A549 (cell line): ENCODE measurements around the gene UNC13C. TPM values are rescaled to one million over a fixed set of nuclear protein-coding genes. Genes with fewer than 3 reads are reported as not detected.

Experiments
- ATAC-seq, 2 experiments: fragments of 200-7000 bp in 1 of 2; fragments of >200 bp in 1 of 2; cut with Nextera tagmentation in 1 of 2; cut with Tn5 transposase in 1 of 2; 3 replicates each; pipeline versions ENCODE4 v1.8.0 to v1.9.1; 2018 to 2020; ENCODE audit warnings: mild to moderate bottlenecking in 1 of 2, moderate library complexity in 1 of 2
- CTCF ChIA-PET: fragments of 300-600 bp; sonication (Branson Sonifier 250); formaldehyde crosslinking; extraction: SDS; loops from one replicate; lab custom pipeline; 2021; ENCODE audit warnings: antibody characterized with exemption, inconsistent platforms; lab: Yijun Ruan, JAX
- POLR2A ChIA-PET: fragments of 350-600 bp; formaldehyde crosslinking; extraction: SDS; loops from one replicate; lab custom pipeline; 2021; ENCODE audit warnings: antibody characterized with exemption, inconsistent platforms; lab: Yijun Ruan, JAX
- DNase-seq, 2 experiments: peaks; one replicate each; pipeline versions ENCODE4 v3.0.0 to v3.0.0-alpha.2; 2011 to 2016; ENCODE audit warnings: low read depth in 1 of 2, low spot score in 1 of 2
- FAIRE-seq: peaks from 2 replicates; lab custom pipeline; 2011; peaks lifted over from hg19 to GRCh38; lab: Jason Lieb, UNC
- H3K27ac ChIP-seq, 2 experiments: fragments of >200 bp; sonication (Bioruptor Twin); formaldehyde crosslinking; 3 replicates each; pipeline ENCODE4 v1.5.1; 2016 to 2017
- H3K4me1 ChIP-seq: fragments of >200 bp; sonication (Bioruptor Twin); formaldehyde crosslinking; 3 replicates; pipeline ENCODE4 v1.6.1; 2016
- H3K4me2 ChIP-seq: fragments of >200 bp; sonication (Bioruptor Twin); formaldehyde crosslinking; 3 replicates; pipeline ENCODE4 v1.6.1; 2016
- H3K4me3 ChIP-seq: fragments of >200 bp; sonication (Bioruptor Twin); formaldehyde crosslinking; 3 replicates; pipeline ENCODE4 v1.5.1; 2016
- H3K9me3 ChIP-seq: fragments of >200 bp; sonication (Bioruptor Twin); formaldehyde crosslinking; 3 replicates; pipeline ENCODE4 v1.6.1; 2016
- ATOH8 ChIP-seq: fragments of 250-450 bp; sonication (Bioruptor Pico); IDR thresholded peaks from 2 replicates; pipeline ENCODE4 v1.5.0; 2020; ENCODE audit warnings: low read depth, mild to moderate bottlenecking, moderate library complexity
- CEBPB ChIP-seq, 2 experiments: fragments of >200 bp in 1 of 2; sonication (Bioruptor Twin) in 1 of 2; formaldehyde crosslinking in 1 of 2; IDR thresholded peaks; 2 replicates each; pipeline ENCODE4 v1.6.1; 2012 to 2016
- CHD2 ChIP-seq: fragments of 150-350 bp; IDR thresholded peaks from 2 replicates; pipeline ENCODE4 v1.6.1; 2014; ENCODE audit warnings: low read length; ENCODE audit not compliant: partially characterized antibody
- EHF ChIP-seq: fragments of 250-450 bp; sonication (Bioruptor Pico); IDR thresholded peaks from 2 replicates; pipeline ENCODE4 v1.5.0; 2020; ENCODE audit warnings: mild to moderate bottlenecking
- EHMT2 ChIP-seq: fragments of 200-600 bp; sonication (generic); IDR thresholded peaks from 2 replicates; pipeline ENCODE4 v1.6.1; 2016; ENCODE audit warnings: antibody characterized with exemption, low read depth, mild to moderate bottlenecking, moderate library complexity
- EP300 ChIP-seq, 2 experiments: fragments of >200 bp; sonication (Bioruptor Twin); formaldehyde crosslinking; IDR thresholded peaks; 2 replicates in 1 of 2; 3 replicates in 1 of 2; pipeline ENCODE4 v1.6.1; 2016 to 2017
- FOXS1 ChIP-seq: fragments of 250-450 bp; sonication (Bioruptor Pico); IDR thresholded peaks from 2 replicates; pipeline ENCODE4 v1.5.0; 2020; ENCODE audit warnings: mild to moderate bottlenecking, moderate library complexity
- GATA3 ChIP-seq: IDR thresholded peaks from 2 replicates; pipeline ENCODE4 v1.6.1; 2012; ENCODE audit warnings: borderline replicate concordance
- HEYL ChIP-seq: fragments of 250-450 bp; sonication (Bioruptor Pico); IDR thresholded peaks from 2 replicates; pipeline ENCODE4 v1.8.0; 2021; ENCODE audit warnings: mild to moderate bottlenecking, moderate library complexity
- HMGXB4 ChIP-seq: fragments of 250-450 bp; sonication (Bioruptor Pico); IDR thresholded peaks from 2 replicates; pipeline ENCODE4 v1.5.0; 2021; ENCODE audit warnings: mild to moderate bottlenecking, moderate library complexity, borderline replicate concordance
- HOXB13 ChIP-seq: fragments of 250-450 bp; sonication (Bioruptor Pico); IDR thresholded peaks from 2 replicates; pipeline ENCODE4 v1.5.0; 2020; ENCODE audit warnings: low read depth, mild to moderate bottlenecking, moderate library complexity
- MAFK ChIP-seq: fragments of 450-650 bp; IDR thresholded peaks from 2 replicates; pipeline ENCODE4 v1.6.1; 2014; ENCODE audit not compliant: partially characterized antibody
- MAX ChIP-seq: IDR thresholded peaks from 2 replicates; pipeline ENCODE4 v1.6.1; 2012
- NFE2L2 ChIP-seq: fragments of 150-350 bp; conservative IDR thresholded peaks from 2 replicates; pipeline ENCODE4 v1.6.1; 2014; ENCODE audit warnings: low read length
- NR3C1 ChIP-seq: fragments of >200 bp; sonication (Bioruptor Twin); formaldehyde crosslinking; IDR thresholded peaks from 3 replicates; pipeline ENCODE4 v1.6.1; 2017
- PHF8 ChIP-seq: fragments of 200-600 bp; sonication (generic); IDR thresholded peaks from 2 replicates; pipeline ENCODE4 v1.6.1; 2016; ENCODE audit warnings: low read depth, mild to moderate bottlenecking, antibody characterized with exemption, moderate library complexity, borderline replicate concordance
- REST ChIP-seq: fragments of 200-600 bp; sonication (generic); IDR thresholded peaks from 2 replicates; pipeline ENCODE4 v1.6.1; 2016; ENCODE audit warnings: antibody characterized with exemption, mild to moderate bottlenecking, moderate library complexity
- RNF2 ChIP-seq: fragments of 200-600 bp; sonication (generic); IDR thresholded peaks from 2 replicates; pipeline ENCODE4 v1.6.1; 2016; ENCODE audit warnings: low read depth, mild to moderate bottlenecking, antibody characterized with exemption, moderate library complexity, borderline replicate concordance
- SREBF2 ChIP-seq: fragments of 450-650 bp; IDR thresholded peaks from 2 replicates; pipeline ENCODE4 v1.6.1; 2014; ENCODE audit warnings: mild to moderate bottlenecking, moderate library complexity
- TP53 ChIP-seq: fragments of 250-450 bp; sonication (Bioruptor Pico); IDR thresholded peaks from 2 replicates; pipeline ENCODE4 v1.5.0; 2021; ENCODE audit warnings: mild to moderate bottlenecking, moderate library complexity
- USF2 ChIP-seq: fragments of 450-650 bp; IDR thresholded peaks from 2 replicates; pipeline ENCODE4 v1.6.1; 2014; ENCODE audit warnings: antibody characterized with exemption
- ZSCAN20 ChIP-seq: fragments of 250-450 bp; sonication (Bioruptor Pico); IDR thresholded peaks from 2 replicates; pipeline ENCODE4 v1.8.0; 2022; ENCODE audit warnings: mild to moderate bottlenecking, moderate library complexity
- WGBS: methylation state at CpG from one replicate; pipeline ENCODE4 v1.1.6; 2017; ENCODE audit errors: missing lambda C conversion rate; 5-methylcytosine and 5-hydroxymethylcytosine counted together
- polyA plus RNA-seq, 4 experiments: library from polyadenylated mRNA; depleted of rRNA in 3 of 4; stranded (reverse); fragments of >200 nt; fragmentation: RNase III in 1 of 4; extraction: RNeasy Plus Mini Kit Qiagen cat#74134 plus additional on column Dnase treatment in 1 of 4; gene quantifications; 2 replicates in 3 of 4; 3 replicates in 1 of 4; pipeline ENCODE4 v1.2.3, GENCODE V29; 2011 to 2017

UNC13C gene
- polyA plus RNA-seq, 2 of the 4 experiments (the other 2 are of a cell fraction): 0.01 to 0.04 TPM

- TF ChIP-seq EP300 (IDR thresholded peaks at IDR 0.05) (no peak), GATA3 (no peak), MAX (no peak), ZSCAN20 (no peak), CHD2 (no peak)
- TF ChIP-seq, all 56 proteins: peak for 0
These were observed 367.1 kb downstream of the UNC13C start (continued) for GRCh38 chr15:54345301-54345700.

- FAIRE-seq (no peak), DNase-seq (no peak)
- Histone ChIP-seq H3K9me3 (no peaks in the 10 kb centered on the region), H3K4me3 (no peak overlapping the region), H3K4me2 (no peak overlapping the region)
- ChIA-PET POLR2A (no interaction called here), CTCF (no interaction called here)
- TF ChIP-seq ZSCAN20 (no peak), TP53 (no peak), RNF2 (no peak), MAFK (no peak), NFE2L2 (no peak)
- TF ChIP-seq, all 56 proteins: peak for 0
- no peak for ATAC-seq
- WGBS: 25% methylated on average over 7 of the region's 7 CpGs
- no peaks in the 10 kb centered on the region for H3K4me1 ChIP-seq
- H3K27ac ChIP-seq: no peak overlapping the region
These were observed 367.6 kb downstream of the UNC13C start for GRCh38 chr15:54345827-54346226.

GRCh38 chr15:54347082-54347827 is 369.0 kb downstream of the UNC13C start:
- no peak for ATAC-seq
- POLR2A ChIA-PET: no interaction called here
- no peak for FAIRE-seq
- no peak overlapping the region for H3K27ac ChIP-seq
- TF ChIP-seq FOXS1 (CRISPR knock-in tag) (no peak), HMGXB4 (CRISPR knock-in tag) (no peak), SREBF2 (no peak), NR3C1 (no peak), PHF8 (no peak), HOXB13 (no peak), EHF (no peak)
- CTCF ChIA-PET: no interaction called here
- H3K9me3 ChIP-seq: no peaks in the 10 kb centered on the region
- no peaks in the 10 kb centered on the region for H3K4me1 ChIP-seq
- no peak for DNase-seq
- H3K4me3 ChIP-seq: no peak overlapping the region
- 21% methylated on average over 3 of the region's 3 CpGs for WGBS
- H3K4me2 ChIP-seq: no peak overlapping the region

- H3K9me3 ChIP-seq: no peaks in the 10 kb centered on the region
- H3K4me1 ChIP-seq: no peaks in the 10 kb centered on the region
- POLR2A ChIA-PET: no interaction called here
- no peak for ATAC-seq
- TF ChIP-seq FOXS1 (CRISPR knock-in tag) (no peak), ATOH8 (CRISPR knock-in tag) (no peak), REST (no peak), CHD2 (no peak), NFE2L2 (no peak), MAX (no peak), EHMT2 (no peak), HEYL (CRISPR knock-in tag) (no peak), CEBPB (IDR thresholded peaks at IDR 0.05) (no peak), USF2 (no peak)
- no peak overlapping the region for H3K4me2 ChIP-seq
- 22% methylated on average over 2 of the region's 2 CpGs for WGBS
- no peak for FAIRE-seq
- H3K4me3 ChIP-seq: no peak overlapping the region
- CTCF ChIA-PET: no interaction called here
- no peak overlapping the region for H3K27ac ChIP-seq
- DNase-seq: no peak
These were observed 375.5 kb downstream of the UNC13C start for GRCh38 chr15:54353726-54354125.
